HL-60 (cell line): Measurements from ENCODE around the gene NAT14.

Experiments
- DNase-seq, 2 experiments: peaks; one replicate each; pipeline ENCODE4 v3.0.0-alpha.2; 2010 to 2020; ENCODE audit warnings: low read depth in 1 of 2, low spot score in 1 of 2
- H3K27ac ChIP-seq: fragments of 250-450 bp; sonication (Bioruptor Pico); replicated peaks from 2 replicates; pipeline ENCODE4 v1.5.1; 2020; ENCODE audit warnings: mild to moderate bottlenecking, moderate library complexity
- H3K27me3 ChIP-seq: fragments of 250-450 bp; sonication (Bioruptor Pico); 2 replicates; pipeline ENCODE4 v1.5.1; 2021; ENCODE audit warnings: mild to moderate bottlenecking, moderate library complexity; ENCODE audit not compliant: insufficient read depth, poor library complexity, severe bottlenecking
- H3K4me3 ChIP-seq: replicated peaks from 2 replicates; pipeline ENCODE4 v1.5.1; 2011; ENCODE audit warnings: mild to moderate bottlenecking, control low read depth, low read length; ENCODE audit not compliant: insufficient read depth
- GABPA ChIP-seq: IDR thresholded peaks from 2 replicates; pipeline ENCODE4 v1.6.1; 2012; ENCODE audit warnings: low read depth
- POLR2AphosphoS5 ChIP-seq: IDR thresholded peaks from 2 replicates; pipeline ENCODE4 v1.6.1; 2012; ENCODE audit warnings: low read depth
- SPI1 ChIP-seq: IDR thresholded peaks from 2 replicates; pipeline ENCODE4 v1.6.1; 2012; ENCODE audit warnings: low read depth, mild to moderate bottlenecking, borderline replicate concordance
- TF ChIP-seq, protein P1 (sequence below): IDR thresholded peaks from 2 replicates; pipeline ENCODE4 v1.6.1; 2012; ENCODE audit warnings: low read depth; ENCODE audit not compliant: insufficient replicate concordance
- TF ChIP-seq, protein P2 (sequence below): IDR thresholded peaks from one replicate; pipeline ENCODE4 v1.5.1; 2011; ENCODE audit warnings: low read length, control low read depth, inconsistent platforms; ENCODE audit not compliant: insufficient read depth

NAT14 gene

DNA sequence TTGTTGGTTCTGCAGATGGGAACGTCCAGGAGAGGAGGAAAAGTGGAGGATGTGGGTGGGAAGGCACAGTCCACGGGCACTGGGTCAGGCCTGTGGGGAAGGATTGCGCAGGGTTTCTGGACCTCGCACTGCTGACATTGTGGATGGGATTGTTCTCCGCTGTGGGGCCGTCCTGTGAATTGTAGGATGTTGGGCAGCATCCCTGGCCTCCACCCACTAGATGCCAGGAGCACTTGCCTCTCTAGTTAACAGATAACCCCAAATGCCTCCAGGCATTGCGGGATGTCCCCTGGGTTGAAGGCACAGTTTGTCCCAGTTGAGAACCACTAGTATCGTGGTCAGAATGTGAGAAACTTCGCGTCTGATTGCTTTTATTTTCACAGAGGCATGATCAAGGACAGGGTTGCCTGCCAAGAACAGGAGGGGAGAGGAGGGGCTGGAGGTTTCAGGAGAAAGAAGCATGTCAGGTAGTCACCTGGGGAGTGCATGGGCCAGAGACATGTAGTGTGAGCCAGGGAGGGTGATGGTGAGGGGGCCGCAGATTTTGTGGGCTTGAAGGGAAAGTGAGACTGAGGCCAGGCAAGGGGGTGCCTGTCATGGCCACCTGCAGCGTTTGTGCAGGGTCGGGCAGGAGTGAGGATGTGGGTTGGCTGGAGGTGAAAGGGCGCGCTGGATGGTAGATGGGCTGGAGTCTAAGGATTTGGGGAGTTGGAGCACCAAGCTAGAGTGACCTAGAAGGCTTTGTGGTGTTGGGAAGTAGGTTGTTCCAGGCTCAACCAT lies 5.3 kb upstream of the NAT14 start:
- Histone ChIP-seq H3K27ac (no peak overlapping the region), H3K4me3 (no peak overlapping the region), H3K27me3 (no peaks in the 10 kb centered on the region)
- TF ChIP-seq, protein P1, sequence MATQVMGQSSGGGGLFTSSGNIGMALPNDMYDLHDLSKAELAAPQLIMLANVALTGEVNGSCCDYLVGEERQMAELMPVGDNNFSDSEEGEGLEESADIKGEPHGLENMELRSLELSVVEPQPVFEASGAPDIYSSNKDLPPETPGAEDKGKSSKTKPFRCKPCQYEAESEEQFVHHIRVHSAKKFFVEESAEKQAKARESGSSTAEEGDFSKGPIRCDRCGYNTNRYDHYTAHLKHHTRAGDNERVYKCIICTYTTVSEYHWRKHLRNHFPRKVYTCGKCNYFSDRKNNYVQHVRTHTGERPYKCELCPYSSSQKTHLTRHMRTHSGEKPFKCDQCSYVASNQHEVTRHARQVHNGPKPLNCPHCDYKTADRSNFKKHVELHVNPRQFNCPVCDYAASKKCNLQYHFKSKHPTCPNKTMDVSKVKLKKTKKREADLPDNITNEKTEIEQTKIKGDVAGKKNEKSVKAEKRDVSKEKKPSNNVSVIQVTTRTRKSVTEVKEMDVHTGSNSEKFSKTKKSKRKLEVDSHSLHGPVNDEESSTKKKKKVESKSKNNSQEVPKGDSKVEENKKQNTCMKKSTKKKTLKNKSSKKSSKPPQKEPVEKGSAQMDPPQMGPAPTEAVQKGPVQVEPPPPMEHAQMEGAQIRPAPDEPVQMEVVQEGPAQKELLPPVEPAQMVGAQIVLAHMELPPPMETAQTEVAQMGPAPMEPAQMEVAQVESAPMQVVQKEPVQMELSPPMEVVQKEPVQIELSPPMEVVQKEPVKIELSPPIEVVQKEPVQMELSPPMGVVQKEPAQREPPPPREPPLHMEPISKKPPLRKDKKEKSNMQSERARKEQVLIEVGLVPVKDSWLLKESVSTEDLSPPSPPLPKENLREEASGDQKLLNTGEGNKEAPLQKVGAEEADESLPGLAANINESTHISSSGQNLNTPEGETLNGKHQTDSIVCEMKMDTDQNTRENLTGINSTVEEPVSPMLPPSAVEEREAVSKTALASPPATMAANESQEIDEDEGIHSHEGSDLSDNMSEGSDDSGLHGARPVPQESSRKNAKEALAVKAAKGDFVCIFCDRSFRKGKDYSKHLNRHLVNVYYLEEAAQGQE: no peak
- TF ChIP-seq GABPA: no peak
- TF ChIP-seq, protein P2, sequence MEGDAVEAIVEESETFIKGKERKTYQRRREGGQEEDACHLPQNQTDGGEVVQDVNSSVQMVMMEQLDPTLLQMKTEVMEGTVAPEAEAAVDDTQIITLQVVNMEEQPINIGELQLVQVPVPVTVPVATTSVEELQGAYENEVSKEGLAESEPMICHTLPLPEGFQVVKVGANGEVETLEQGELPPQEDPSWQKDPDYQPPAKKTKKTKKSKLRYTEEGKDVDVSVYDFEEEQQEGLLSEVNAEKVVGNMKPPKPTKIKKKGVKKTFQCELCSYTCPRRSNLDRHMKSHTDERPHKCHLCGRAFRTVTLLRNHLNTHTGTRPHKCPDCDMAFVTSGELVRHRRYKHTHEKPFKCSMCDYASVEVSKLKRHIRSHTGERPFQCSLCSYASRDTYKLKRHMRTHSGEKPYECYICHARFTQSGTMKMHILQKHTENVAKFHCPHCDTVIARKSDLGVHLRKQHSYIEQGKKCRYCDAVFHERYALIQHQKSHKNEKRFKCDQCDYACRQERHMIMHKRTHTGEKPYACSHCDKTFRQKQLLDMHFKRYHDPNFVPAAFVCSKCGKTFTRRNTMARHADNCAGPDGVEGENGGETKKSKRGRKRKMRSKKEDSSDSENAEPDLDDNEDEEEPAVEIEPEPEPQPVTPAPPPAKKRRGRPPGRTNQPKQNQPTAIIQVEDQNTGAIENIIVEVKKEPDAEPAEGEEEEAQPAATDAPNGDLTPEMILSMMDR: no peak
- TF ChIP-seq POLR2AphosphoS5: no peak
- TF ChIP-seq SPI1: no peak
- no peak for DNase-seq

DNA sequence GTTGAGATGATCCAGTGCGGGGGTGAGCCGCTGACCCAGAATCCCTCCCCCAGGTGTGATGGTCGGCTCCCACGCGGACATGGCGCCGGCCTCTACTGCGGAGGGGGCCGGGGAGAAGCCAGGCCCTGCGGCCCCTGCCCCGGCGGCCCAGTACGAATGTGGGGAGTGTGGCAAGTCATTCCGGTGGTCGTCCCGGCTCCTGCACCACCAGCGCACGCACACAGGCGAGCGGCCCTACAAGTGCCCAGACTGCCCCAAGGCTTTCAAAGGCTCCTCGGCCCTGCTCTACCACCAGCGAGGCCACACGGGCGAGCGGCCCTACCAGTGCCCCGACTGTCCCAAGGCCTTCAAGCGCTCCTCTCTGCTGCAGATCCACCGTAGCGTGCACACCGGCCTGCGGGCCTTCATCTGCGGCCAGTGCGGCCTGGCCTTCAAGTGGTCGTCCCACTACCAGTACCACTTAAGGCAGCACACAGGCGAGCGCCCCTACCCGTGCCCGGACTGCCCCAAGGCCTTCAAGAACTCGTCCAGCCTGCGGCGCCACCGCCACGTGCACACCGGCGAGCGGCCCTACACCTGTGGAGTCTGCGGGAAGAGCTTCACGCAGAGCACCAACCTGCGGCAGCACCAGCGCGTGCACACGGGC lies 3.7 kb upstream of the NAT14 start:
- no peak for DNase-seq
- no peak overlapping the region for H3K4me3 ChIP-seq
- no peak for TF ChIP-seq GABPA
- TF ChIP-seq, protein P1: no peak
- TF ChIP-seq POLR2AphosphoS5: no peak
- no peak for TF ChIP-seq SPI1
- TF ChIP-seq, protein P2: no peak
- no peak overlapping the region for H3K27ac ChIP-seq
- no peaks in the 10 kb centered on the region for H3K27me3 ChIP-seq

- no peak for DNase-seq
- Histone ChIP-seq H3K4me3 (no peak overlapping the region), H3K27me3 (no peaks in the 10 kb centered on the region), H3K27ac (no peak overlapping the region)
- TF ChIP-seq, protein P1: no peak
- TF ChIP-seq POLR2AphosphoS5 (no peak), SPI1 (no peak), GABPA (no peak)
These were observed 3.2 kb upstream of the NAT14 start for GRCh38 chr19:55481794-55482155.
